SK-N-SH (cell line): ENCODE results near the gene CCNL2. TPM values are rescaled to one million over a fixed set of nuclear protein-coding genes. Genes with fewer than 3 reads are reported as not detected.

Experiments used
- CTCF ChIA-PET: fragments of 300-600, 350-600 bp; formaldehyde crosslinking; extraction: SDS; loops from one replicate; lab custom pipeline; 2021; lab: Yijun Ruan, JAX
- POLR2A ChIA-PET: fragments of 350-600 bp; sonication (Branson Sonifier 250); formaldehyde crosslinking; extraction: SDS; loops from one replicate; lab custom pipeline; 2020; ENCODE audit warnings: antibody characterized with exemption, inconsistent platforms; lab: Yijun Ruan, JAX
- DNase-seq: peaks from one replicate; pipeline ENCODE4 v3.0.0; 2012
- H2AFZ ChIP-seq: fragments of 200-600 bp; sonication (generic); 2 replicates; pipeline ENCODE4 v1.8.1; 2016; ENCODE audit warnings: antibody characterized with exemption, mild to moderate bottlenecking, low read depth
- H3F3A ChIP-seq: fragments of 200-600 bp; sonication (generic); replicated peaks from 2 replicates; pipeline ENCODE3; 2016; ENCODE audit warnings: antibody characterized with exemption, mild to moderate bottlenecking; ENCODE audit not compliant: insufficient read depth
- H3K27ac ChIP-seq, 2 experiments: fragments of 200-500 bp in 1 of 2; fragments of 200-600 bp in 1 of 2; sonication (Bioruptor generic) in 1 of 2; sonication (generic), shearing (Covaris generic) in 1 of 2; 2 replicates each; pipeline versions ENCODE4 v1.5.1 to v1.6.1; 2014 to 2016; ENCODE audit warnings: low read depth in 2 of 2, inconsistent platforms in 1 of 2, low read length in 1 of 2, mild to moderate bottlenecking in 1 of 2, mixed read lengths in 1 of 2
- H3K27me3 ChIP-seq: fragments of 200-600 bp; sonication (generic), shearing (Covaris generic); 2 replicates; pipeline ENCODE4 v1.6.1; 2016; ENCODE audit warnings: mixed run types; ENCODE audit not compliant: insufficient read depth
- H3K36me3 ChIP-seq, 2 experiments: fragments of 200-500 bp in 1 of 2; fragments of 200-600 bp in 1 of 2; sonication (Bioruptor generic) in 1 of 2; sonication (generic) in 1 of 2; replicated peaks in 1 of 2; 2 replicates each; pipeline versions ENCODE3 to v1.5.1; 2014 to 2016; ENCODE audit warnings: low read length in 1 of 2, mild to moderate bottlenecking in 1 of 2; ENCODE audit not compliant: insufficient read depth in 2 of 2, control insufficient read depth in 1 of 2
- H3K4me1 ChIP-seq, 2 experiments: fragments of 200-500 bp in 1 of 2; fragments of 200-600 bp in 1 of 2; sonication (Bioruptor generic) in 1 of 2; sonication (generic), shearing (Covaris generic) in 1 of 2; 2 replicates each; pipeline versions ENCODE4 v1.5.1 to v1.6.1; 2014 to 2016; ENCODE audit warnings: low read depth in 1 of 2, low read length in 1 of 2, mixed run types in 1 of 2; ENCODE audit not compliant: insufficient read depth in 2 of 2, control insufficient read depth in 1 of 2
- H3K4me2 ChIP-seq: fragments of 200-600 bp; sonication (generic), shearing (Covaris generic); 2 replicates; pipeline ENCODE4 v1.6.1; 2017; ENCODE audit warnings: mixed run types
- H3K4me3 ChIP-seq, 2 experiments: fragments of 200-500 bp in 1 of 2; fragments of 200-600 bp in 1 of 2; sonication (Bioruptor generic) in 1 of 2; sonication (generic), shearing (Covaris generic) in 1 of 2; 2 replicates each; pipeline versions ENCODE4 v1.5.1 to v1.8.1; 2014 to 2016; ENCODE audit warnings: low read depth in 2 of 2, inconsistent platforms in 1 of 2, low read length in 1 of 2, mild to moderate bottlenecking in 1 of 2, mixed read lengths in 1 of 2, moderate library complexity in 1 of 2
- H3K79me2 ChIP-seq: fragments of 200-600 bp; sonication (generic); 2 replicates; pipeline ENCODE4 v1.8.1; 2017; ENCODE audit warnings: mild to moderate bottlenecking; ENCODE audit not compliant: insufficient read depth
- H3K9ac ChIP-seq: fragments of 200-600 bp; sonication (generic); 2 replicates; pipeline ENCODE4 v1.6.1; 2017; ENCODE audit warnings: mixed run types
- H3K9me2 ChIP-seq: fragments of 200-600 bp; sonication (generic); 2 replicates; pipeline ENCODE4 v1.6.1; 2017; ENCODE audit warnings: mixed run types
- H3K9me3 ChIP-seq: fragments of 200-600 bp; sonication (generic); 2 replicates; pipeline ENCODE4 v1.6.1; 2017; ENCODE audit warnings: mixed run types, mild to moderate bottlenecking, moderate library complexity
- H4K20me1 ChIP-seq: fragments of 200-600 bp; sonication (generic); 2 replicates; pipeline ENCODE4 v1.6.1; 2017; ENCODE audit warnings: mild to moderate bottlenecking, mixed run types; ENCODE audit not compliant: insufficient read depth
- CHD2 ChIP-seq: fragments of 150-350 bp; IDR thresholded peaks from 2 replicates; pipeline ENCODE4 v1.6.1; 2018; ENCODE audit warnings: low read length; ENCODE audit not compliant: partially characterized antibody
- CTCF ChIP-seq: fragments of 200-600 bp; sonication (generic); IDR thresholded peaks from 2 replicates; pipeline ENCODE4 v1.6.1; 2017; ENCODE audit warnings: antibody characterized with exemption, mild to moderate bottlenecking, moderate library complexity
- ELF1 ChIP-seq: IDR thresholded peaks from 2 replicates; pipeline ENCODE4 v1.4.0; 2012
- EP300 ChIP-seq, 2 experiments: IDR thresholded peaks; 2 replicates each; pipeline versions ENCODE4 v1.4.0 to v1.6.1; 2012; ENCODE audit warnings: borderline replicate concordance in 1 of 2, low read depth in 1 of 2, low read length in 1 of 2
- EZH2phosphoT487 ChIP-seq: fragments of 200-600 bp; sonication (generic); IDR thresholded peaks from 2 replicates; pipeline ENCODE4 v1.6.1; 2017; ENCODE audit warnings: low read depth, mixed run types, mild to moderate bottlenecking, antibody characterized with exemption, moderate library complexity, borderline replicate concordance
- FOSL2 ChIP-seq: IDR thresholded peaks from 2 replicates; pipeline ENCODE4 v1.4.0; 2012; ENCODE audit warnings: low read depth, mild to moderate bottlenecking, moderate library complexity, borderline replicate concordance
- FOXJ3 ChIP-seq: sonication (generic); formaldehyde crosslinking; IDR thresholded peaks from 2 replicates; pipeline ENCODE4 v1.5.1; 2020; ENCODE audit warnings: mild to moderate bottlenecking, missing genetic modification reagents
- FOXM1 ChIP-seq: IDR thresholded peaks from 2 replicates; pipeline ENCODE4 v1.4.0; 2012; ENCODE audit warnings: low read depth, mild to moderate bottlenecking
- GABPA ChIP-seq: IDR thresholded peaks from 2 replicates; pipeline ENCODE4 v1.4.0; 2012; ENCODE audit warnings: low read depth, mild to moderate bottlenecking
- GATA2 ChIP-seq: sonication (generic); formaldehyde crosslinking; IDR thresholded peaks from 2 replicates; pipeline ENCODE4 v1.5.0; 2020; ENCODE audit warnings: mild to moderate bottlenecking, missing genetic modification reagents
- IRF3 ChIP-seq: fragments of 150-350 bp; IDR thresholded peaks from 2 replicates; pipeline ENCODE4 v1.6.1; 2016; ENCODE audit warnings: mild to moderate bottlenecking, low read depth, low read length
- MAX ChIP-seq: IDR thresholded peaks from 2 replicates; pipeline ENCODE4 v1.4.0; 2012; ENCODE audit warnings: low read depth
- MEF2A ChIP-seq: IDR thresholded peaks from 2 replicates; pipeline ENCODE4 v1.4.0; 2012; ENCODE audit warnings: low read depth, borderline replicate concordance
- MXI1 ChIP-seq: IDR thresholded peaks from 2 replicates; pipeline ENCODE4 v1.6.1; 2012; ENCODE audit warnings: mild to moderate bottlenecking, low read depth, low read length, improper control_type of control experiment
- NFIC ChIP-seq: IDR thresholded peaks from 2 replicates; pipeline ENCODE4 v1.4.0; 2012; ENCODE audit warnings: borderline replicate concordance
- NRF1 ChIP-seq: IDR thresholded peaks from 2 replicates; pipeline ENCODE4 v1.6.1; 2012; ENCODE audit warnings: low read depth, mild to moderate bottlenecking, low read length
- PBX3 ChIP-seq: IDR thresholded peaks from 2 replicates; pipeline ENCODE4; 2012
- RFX5 ChIP-seq: IDR thresholded peaks from 2 replicates; pipeline ENCODE4 v1.6.1; 2012; ENCODE audit warnings: mild to moderate bottlenecking, improper control_type of control experiment, low read length
- RXRA ChIP-seq: IDR thresholded peaks from 2 replicates; pipeline ENCODE4 v1.4.0; 2012; ENCODE audit warnings: low read depth, mild to moderate bottlenecking, borderline replicate concordance
- SIN3A ChIP-seq: IDR thresholded peaks from 2 replicates; pipeline ENCODE4 v1.6.1; 2012; ENCODE audit warnings: low read depth, mild to moderate bottlenecking, low read length, moderate library complexity, borderline replicate concordance
- SMC3 ChIP-seq: IDR thresholded peaks from 2 replicates; pipeline ENCODE4 v1.6.1; 2012; ENCODE audit warnings: low read depth, low read length, improper control_type of control experiment
- TAF1 ChIP-seq: IDR thresholded peaks from 2 replicates; pipeline ENCODE4 v1.6.1; 2012; ENCODE audit warnings: low read depth, mild to moderate bottlenecking, low read length, moderate library complexity, borderline replicate concordance
- USF1 ChIP-seq: IDR thresholded peaks from 2 replicates; pipeline ENCODE4 v1.4.0; 2012; ENCODE audit warnings: low read depth, borderline replicate concordance
- USF2 ChIP-seq: fragments of 150-350 bp; IDR thresholded peaks from 2 replicates; pipeline ENCODE4 v1.6.1; 2017; ENCODE audit warnings: antibody characterized with exemption, low read length, low read depth, borderline replicate concordance
- YY1 ChIP-seq: IDR thresholded peaks from 2 replicates; pipeline ENCODE4 v1.4.0; 2012; ENCODE audit warnings: low read depth, mild to moderate bottlenecking
- WGBS: methylation state at CpG from one replicate; pipeline ENCODE4 v1.1.6; 2017; ENCODE audit warnings: low lambda C conversion rate; 5-methylcytosine and 5-hydroxymethylcytosine counted together
- polyA plus RNA-seq, 3 experiments: library from polyadenylated mRNA; depleted of rRNA; stranded (reverse); fragments of >200 nt; gene quantifications; 2 replicates each; pipeline ENCODE4 v1.2.3, GENCODE V29; 2012

CCNL2 gene
- polyA plus RNA-seq, 1 of the 3 experiments (the other 2 are of a cell fraction), result 362 TPM

- peaks cover 0 to 8% of the 10 kb centered on the region in 2 experiments for H3K36me3 ChIP-seq
- peak; percentile 98 for DNase-seq
- H3K9me2 ChIP-seq, result no peaks in the 10 kb centered on the region
- H3K79me2 ChIP-seq, result peaks cover 36% of the 10 kb centered on the region
- H3K27me3 ChIP-seq, result no peaks in the 10 kb centered on the region
- H2AFZ ChIP-seq, result peak within 1 kb of the TSS; percentile 86; the same call in 1 of the 2 replicates
- H3K4me2 ChIP-seq, result peak within 1 kb of the TSS; percentile 86
- peaks cover 13% of the 10 kb centered on the region for H3F3A ChIP-seq
- peak within 1 kb of the TSS; percentile 90 to 93 for H3K27ac ChIP-seq
- ChIA-PET CTCF (interaction anchor here (0.6 to 5.9 kb wide), 16 partner anchors 10 to 343 kb away, joined by 3 to 34 read pairs (median 4); partner anchors contain the start of genes DVL1 and MRPL20), POLR2A (interaction anchor here (0.7 to 1.8 kb wide), 9 partner anchors 14 to 160 kb away, joined by 3 to 18 read pairs (median 6); partner anchors contain the start of genes CCNL2 and MRPL20)
- no peaks in the 10 kb centered on the region for H4K20me1 ChIP-seq
- WGBS, result 2% methylated on average over 21 of the region's 85 CpGs
- H3K4me1 ChIP-seq, result peaks cover 0 to 29% of the 10 kb centered on the region in 2 experiments; a peak in 1 of 4 replicates
- no peaks in the 10 kb centered on the region for H3K9me3 ChIP-seq
- peak within 1 kb of the TSS; percentile 81 to 96 for H3K4me3 ChIP-seq
- H3K9ac ChIP-seq, result peak within 1 kb of the TSS; percentile 89
- TF ChIP-seq USF1 (peak; percentile 64), SIN3A (peak; percentile 90), EP300 (IDR thresholded peaks at IDR 0.05; ENCODE audit: borderline replicate concordance in 1 of 2, low read depth in 1 of 2, low read length in 1 of 2) (peak in 1 of 2 experiments; percentile 37; a peak in 1 of 4 replicates), RXRA (no peak), IRF3 (no peak), TAF1 (peak; percentile 88), SMC3 (no peak), YY1 (peak; percentile 70; the same call in 1 of the 2 replicates), MEF2A (no peak), CHD2 (peak; percentile 99), FOXM1 (0 out of 2 replicates have a peak, but pooled peaks have one; percentile 45), RFX5 (no peak), EZH2phosphoT487 (no peak), PBX3 (peak; percentile 44; the same call in 1 of the 2 replicates), USF2 (no peak), NFIC (peak; percentile 31; the same call in 1 of the 2 replicates), MAX (peak; percentile 75), GATA2 (CRISPR knock-in tag) (no peak), FOXJ3 (CRISPR knock-in tag) (no peak; the same call in 1 of the 2 replicates), NRF1 (no peak), CTCF (peak; percentile 28), MXI1 (no peak), ELF1 (peak; percentile 92), GABPA (peak; percentile 94), FOSL2 (peak; percentile 4; the same call in 1 of the 2 replicates)
Observed at GRCh38 chr1:1374929-1375662, 24.0 kb downstream of the CCNL2 start, which contains the start of gene AURKAIP1. Gene AURKAIP1 (minus strand): TSS chr1:1375207. CDS start chr1:1374756, 451 bp downstream.
